B cell (primary cell): ENCODE measurements around the gene ADGRE2. TPM values are rescaled to one million over a fixed set of nuclear protein-coding genes. Genes with fewer than 3 reads are reported as not detected.

Source experiments
- ATAC-seq: fragments of 200-7000 bp; cut with Tn5 transposase; one replicate; pipeline ENCODE4 v1.10.0; 2021; ENCODE audit warnings: low read depth, mild to moderate bottlenecking, moderate number of reproducible peaks, moderate library complexity
- CTCF ChIA-PET: fragments of 350-600 bp; sonication (Branson Sonifier 250); formaldehyde crosslinking; loops from one replicate; lab custom pipeline; 2021; ENCODE audit warnings: antibody characterized with exemption, inconsistent platforms; lab: Charles Lee
- POLR2A ChIA-PET: fragments of 350-600 bp; sonication (Branson Sonifier 250); formaldehyde crosslinking; loops from one replicate; lab custom pipeline; 2021; ENCODE audit warnings: antibody characterized with exemption; lab: Charles Lee
- DNase-seq: peaks from one replicate; pipeline ENCODE4 v3.0.0; 2013
- H2AFZ ChIP-seq: 2 replicates; pipeline ENCODE4 v1.6.1; 2012; ENCODE audit warnings: mild to moderate bottlenecking, low read depth, low read length; ENCODE audit not compliant: insufficient read depth, poor library complexity, severe bottlenecking
- H3K27ac ChIP-seq, 2 donors: 1 replicate in 1 of 2; 2 replicates in 1 of 2; pipeline ENCODE4 v1.5.1; 2012 to 2013; ENCODE audit warnings: low read length in 2 of 2, mild to moderate bottlenecking in 2 of 2, moderate library complexity in 1 of 2
- H3K27me3 ChIP-seq, 4 experiments: fragments of 200-600 bp in 1 of 4; sonication (generic) in 1 of 4; replicated peaks in 1 of 4; 1 replicate in 2 of 4; 2 replicates in 2 of 4; pipeline versions ENCODE4 v1.6.1 to v1.7.0; 2013 to 2016; ENCODE audit warnings: low read length in 3 of 4, mild to moderate bottlenecking in 2 of 4, mixed read lengths in 1 of 4, moderate library complexity in 1 of 4; ENCODE audit not compliant: insufficient read depth in 4 of 4, control insufficient read depth in 3 of 4; ENCODE audit errors: control extremely low read depth in 1 of 4
- H3K36me3 ChIP-seq, 2 experiments: replicated peaks in 1 of 2; 1 replicate in 1 of 2; 2 replicates in 1 of 2; pipeline versions ENCODE4 v1.6.1 to v1.7.1; 2013; ENCODE audit warnings: low read length in 1 of 2; ENCODE audit not compliant: insufficient read depth in 2 of 2, control insufficient read depth in 1 of 2; ENCODE audit errors: control extremely low read depth in 1 of 2, extremely low read depth in 1 of 2
- H3K4me1 ChIP-seq, 2 donors: fragments of 200-600 bp in 1 of 2; sonication (generic) in 1 of 2; 1 replicate in 1 of 2; 2 replicates in 1 of 2; pipeline versions ENCODE4 v1.5.1 to v1.6.1; 2013 to 2017; ENCODE audit warnings: low read length in 2 of 2; ENCODE audit not compliant: control insufficient read depth in 2 of 2, insufficient read depth in 2 of 2
- H3K4me2 ChIP-seq: replicated peaks from 2 replicates; pipeline ENCODE3; 2012; ENCODE audit warnings: mild to moderate bottlenecking, low read depth, low read length; ENCODE audit not compliant: poor library complexity, severe bottlenecking
- H3K4me3 ChIP-seq, 5 experiments: fragments of 200-600 bp in 1 of 5; sonication (generic) in 1 of 5; 1 replicate in 3 of 5; 2 replicates in 2 of 5; pipeline versions ENCODE4 v1.5.1 to v1.7.0; 2011 to 2016; ENCODE audit warnings: low read length in 4 of 5, mild to moderate bottlenecking in 4 of 5, low read depth in 2 of 5, control low read depth in 1 of 5, moderate library complexity in 1 of 5; ENCODE audit not compliant: insufficient read depth in 1 of 5; ENCODE audit errors: control extremely low read depth in 1 of 5, extremely low read depth in 1 of 5
- H3K79me2 ChIP-seq: fragments of 200-600 bp; sonication (generic); one replicate; pipeline ENCODE4 v1.6.0; 2016; ENCODE audit warnings: low read length; ENCODE audit not compliant: control insufficient read depth, insufficient read depth
- H3K9ac ChIP-seq: fragments of 200-600 bp; sonication (generic); 2 replicates; pipeline ENCODE4 v1.6.1; 2017; ENCODE audit warnings: mild to moderate bottlenecking, low read length, moderate library complexity
- H3K9me3 ChIP-seq, 3 donors: one replicate each; pipeline versions ENCODE4 v1.6.1 to v1.7.1; 2013; ENCODE audit warnings: low read length in 2 of 3; ENCODE audit not compliant: control insufficient read depth in 2 of 3, insufficient read depth in 1 of 3; ENCODE audit errors: control extremely low read depth in 1 of 3
- H4K20me1 ChIP-seq: 2 replicates; pipeline ENCODE4 v1.6.0; 2012; ENCODE audit warnings: mild to moderate bottlenecking, low read length; ENCODE audit not compliant: insufficient read depth, control insufficient read depth, poor library complexity, severe bottlenecking
- H3K27ac Mint-ChIP-seq: one replicate; pipeline ENCODE4 v1.8.0; 2021; ENCODE audit warnings: mixed read lengths
- H3K27me3 Mint-ChIP-seq: one replicate; pipeline ENCODE4 v1.8.0; 2021; ENCODE audit warnings: mixed read lengths
- H3K4me1 Mint-ChIP-seq: one replicate; pipeline ENCODE4 v1.8.0; 2021; ENCODE audit warnings: mixed read lengths
- H3K4me3 Mint-ChIP-seq: one replicate; pipeline ENCODE4 v1.8.0; 2021; ENCODE audit warnings: mixed read lengths
- H3K9me3 Mint-ChIP-seq: one replicate; pipeline ENCODE4 v1.8.0; 2022; ENCODE audit warnings: mixed read lengths; ENCODE audit not compliant: insufficient read depth
- EZH2 ChIP-seq: IDR thresholded peaks from 2 replicates; pipeline ENCODE4 v1.6.1; 2012; ENCODE audit warnings: borderline replicate concordance, low read depth, mild to moderate bottlenecking, moderate library complexity, low read length; ENCODE audit not compliant: insufficient read depth, poor library complexity, severe bottlenecking
- WGBS: methylation state at CpG from one replicate; pipeline ENCODE4 v1.1.5; 2013; ENCODE audit warnings: missing lambda C conversion rate; ENCODE audit not compliant: insufficient coverage; 5-methylcytosine and 5-hydroxymethylcytosine counted together
- intact Hi-C: fragments of 100-400 bp; cut with micrococcal nuclease; formaldehyde crosslinking; loops from one replicate; pipeline ENCODE4 v1.10.0; 2022
- polyA plus RNA-seq: library from polyadenylated mRNA; depleted of rRNA; stranded (reverse); fragments of >200 nt; gene quantifications from 2 replicates; pipeline ENCODE4 v1.2.3, GENCODE V29; 2012
- total RNA-seq, 2 donors: library from RNA; stranded (reverse); fragments of 120-200 nt in 1 of 2; gene quantifications; 1 replicate in 1 of 2; 2 replicates in 1 of 2; pipeline versions ENCODE4 v1.2.3 to v1.2.4, GENCODE V29; 2013 to 2022
- TF ChIP-seq, protein P1 (sequence below): fragments of 200-600 bp; IDR thresholded peaks from one replicate; pipeline ENCODE4 v1.8.0; 2022; ENCODE audit warnings: antibody characterized with exemption, mild to moderate bottlenecking

The ADGRE2 gene
- total and polyA plus RNA-seq, 2 donors (not counting 1 experiment from before 2014, with no cell fraction given), result 0.52 to 0.89 TPM

- Mint-ChIP-seq H3K27ac (no peak overlapping the region), H3K27me3 (no peaks in the 10 kb centered on the region), H3K4me1 (no peaks in the 10 kb centered on the region), H3K4me3 (no peak overlapping the region), H3K9me3 (no peaks in the 10 kb centered on the region)
- Histone ChIP-seq H3K79me2 (no peaks in the 10 kb centered on the region), H3K4me2 (no peak overlapping the region), H4K20me1 (no peaks in the 10 kb centered on the region), H3K9me3 (peaks cover 0 to 2% (median 0%) of the 10 kb centered on the region in 3 donors), H2AFZ (no peak overlapping the region), H3K27me3 (no peaks in the 10 kb centered on the region), H3K4me3 (no peak overlapping the region), H3K9ac (no peak overlapping the region), H3K27ac (no peak overlapping the region), H3K36me3 (no peaks in the 10 kb centered on the region), H3K4me1 (no peaks in the 10 kb centered on the region)
- ChIA-PET POLR2A (no interaction called here), CTCF (no interaction called here)
- DNase-seq (no peak), ATAC-seq (no peak)
- intact Hi-C loops, result no loop called here
- no CpG with 5 or more reads among the region's 4 CpGs for WGBS
- TF ChIP-seq, protein P1, sequence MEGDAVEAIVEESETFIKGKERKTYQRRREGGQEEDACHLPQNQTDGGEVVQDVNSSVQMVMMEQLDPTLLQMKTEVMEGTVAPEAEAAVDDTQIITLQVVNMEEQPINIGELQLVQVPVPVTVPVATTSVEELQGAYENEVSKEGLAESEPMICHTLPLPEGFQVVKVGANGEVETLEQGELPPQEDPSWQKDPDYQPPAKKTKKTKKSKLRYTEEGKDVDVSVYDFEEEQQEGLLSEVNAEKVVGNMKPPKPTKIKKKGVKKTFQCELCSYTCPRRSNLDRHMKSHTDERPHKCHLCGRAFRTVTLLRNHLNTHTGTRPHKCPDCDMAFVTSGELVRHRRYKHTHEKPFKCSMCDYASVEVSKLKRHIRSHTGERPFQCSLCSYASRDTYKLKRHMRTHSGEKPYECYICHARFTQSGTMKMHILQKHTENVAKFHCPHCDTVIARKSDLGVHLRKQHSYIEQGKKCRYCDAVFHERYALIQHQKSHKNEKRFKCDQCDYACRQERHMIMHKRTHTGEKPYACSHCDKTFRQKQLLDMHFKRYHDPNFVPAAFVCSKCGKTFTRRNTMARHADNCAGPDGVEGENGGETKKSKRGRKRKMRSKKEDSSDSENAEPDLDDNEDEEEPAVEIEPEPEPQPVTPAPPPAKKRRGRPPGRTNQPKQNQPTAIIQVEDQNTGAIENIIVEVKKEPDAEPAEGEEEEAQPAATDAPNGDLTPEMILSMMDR, result no peak
- TF ChIP-seq EZH2, result no peak
Measured at GRCh38 chr19:14746886-14747285, 31.5 kb downstream of the ADGRE2 start.

DNA sequence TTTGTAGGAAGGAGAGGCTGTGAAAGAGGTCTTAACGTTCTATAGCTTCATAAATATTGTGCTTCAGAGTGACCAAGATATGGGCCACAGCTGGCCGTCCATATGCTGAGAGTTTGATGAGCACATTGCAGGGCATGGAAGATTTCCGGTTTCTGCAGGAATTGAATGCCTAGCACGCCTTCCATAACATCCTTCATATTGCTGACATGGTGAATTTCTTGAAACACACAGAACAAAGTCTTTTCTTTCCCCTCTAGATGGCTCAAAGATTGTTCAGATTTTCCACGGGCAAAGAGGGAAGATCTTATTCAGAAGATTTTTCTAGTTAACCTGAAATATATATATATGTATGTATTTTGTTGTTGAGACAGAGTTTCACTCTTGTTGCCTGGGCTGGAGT is 42.4 kb downstream of the ADGRE2 start:
- Histone ChIP-seq H3K9me3 (no peaks in the 10 kb centered on the region), H3K9ac (no peak overlapping the region), H3K79me2 (no peaks in the 10 kb centered on the region), H3K4me1 (no peaks in the 10 kb centered on the region), H2AFZ (no peak overlapping the region), H3K27ac (no peak overlapping the region), H3K4me2 (no peak overlapping the region), H3K36me3 (no peaks in the 10 kb centered on the region), H3K4me3 (no peak overlapping the region), H3K27me3 (no peaks in the 10 kb centered on the region), H4K20me1 (no peaks in the 10 kb centered on the region)
- Mint-ChIP-seq H3K27me3 (no peaks in the 10 kb centered on the region), H3K4me3 (no peak overlapping the region), H3K4me1 (no peaks in the 10 kb centered on the region), H3K9me3 (no peaks in the 10 kb centered on the region), H3K27ac (no peak overlapping the region)
- DNase-seq (no peak), ATAC-seq (no peak)
- CTCF ChIA-PET, result no interaction called here
- 100% methylated on average over 2 of the region's 5 CpGs for WGBS
- TF ChIP-seq, protein P1, result no peak
- no peak for TF ChIP-seq EZH2
- intact Hi-C loops, result no loop called here
- POLR2A ChIA-PET, result no interaction called here
